MCF 10A (cell line): Measurements from ENCODE around the gene NEK10. TPM values are rescaled to one million over a fixed set of nuclear protein-coding genes. Genes with fewer than 3 reads are reported as not detected.
A peak's percentile ranks its signal among the peaks of the same experiment; 100 is the strongest.

Experiments
- BruUV-seq: library from RNA; stranded (reverse); fragments of 400-500 nt; replicated peaks from 2 replicates; lab custom pipeline; 2021; lab: Mats Ljungman, UMichigan
- CTCF ChIA-PET: fragments of 300-600 bp; sonication (Branson Sonifier 250); formaldehyde crosslinking; extraction: SDS; loops from one replicate; lab custom pipeline; 2021; ENCODE audit warnings: antibody characterized with exemption, inconsistent platforms; lab: Yijun Ruan, JAX
- POLR2A ChIA-PET: fragments of 300-600, 350-650 bp; sonication (Branson Sonifier 250); formaldehyde crosslinking; extraction: SDS; loops from one replicate; lab custom pipeline; 2020; ENCODE audit warnings: antibody characterized with exemption, inconsistent platforms; lab: Yijun Ruan, JAX
- DNase-seq: peaks from one replicate; pipeline ENCODE4 v3.0.0-alpha.2; 2018; ENCODE audit not compliant: unreplicated experiment
- H3K27ac Mint-ChIP-seq: one replicate; pipeline ENCODE4 v1.8.0; 2022; ENCODE audit warnings: mild to moderate bottlenecking, low read depth, mixed read lengths; ENCODE audit not compliant: unreplicated experiment
- H3K27me3 Mint-ChIP-seq: one replicate; pipeline ENCODE4 v1.8.0; 2022; ENCODE audit warnings: mixed read lengths; ENCODE audit not compliant: insufficient read depth, unreplicated experiment
- H3K36me3 Mint-ChIP-seq: one replicate; pipeline ENCODE4 v1.8.0; 2022; ENCODE audit warnings: mild to moderate bottlenecking, moderate library complexity, mixed read lengths; ENCODE audit not compliant: insufficient read depth, unreplicated experiment
- H3K4me1 Mint-ChIP-seq: one replicate; pipeline ENCODE4 v1.8.0; 2022; ENCODE audit warnings: mixed read lengths; ENCODE audit not compliant: insufficient read depth, unreplicated experiment
- H3K4me3 Mint-ChIP-seq: one replicate; pipeline ENCODE4 v1.8.0; 2022; ENCODE audit warnings: mild to moderate bottlenecking, moderate library complexity, mixed read lengths; ENCODE audit not compliant: unreplicated experiment
- H3K9me3 Mint-ChIP-seq: one replicate; pipeline ENCODE4 v1.8.0; 2022; ENCODE audit warnings: mixed read lengths; ENCODE audit not compliant: unreplicated experiment
- CTCF ChIP-seq: fragments of 200-600 bp; IDR thresholded peaks from one replicate; pipeline ENCODE4 v1.8.0; 2022; ENCODE audit warnings: antibody characterized with exemption, mild to moderate bottlenecking; ENCODE audit not compliant: unreplicated experiment
- intact Hi-C: fragments of 100-400 bp; cut with micrococcal nuclease; formaldehyde crosslinking; loops from 2 replicates; pipeline ENCODE4 v1.14.1; 2022
- total RNA-seq: library from RNA; stranded (reverse); gene quantifications from 2 replicates; pipeline ENCODE4 v1.2.3, GENCODE V29; 2022

Gene NEK10
- total RNA-seq, 1 experiment from 2014 or later = 0.44 TPM

- Mint-ChIP-seq H3K36me3 (no peaks in the 10 kb centered on the region), H3K4me3 (no peak overlapping the region), H3K27me3 (no peaks in the 10 kb centered on the region), H3K27ac (no peak overlapping the region), H3K4me1 (peaks cover 9% of the 10 kb centered on the region), H3K9me3 (no peaks in the 10 kb centered on the region)
- no TSS peak for BruUV-seq
- intact Hi-C loops = loop anchor here (5.0 kb wide), 1 partner anchor 1052 kb away; no protein-coding TSS in a partner anchor
- ChIA-PET CTCF (interaction anchor here (0.5 to 0.8 kb wide), 2 partner anchors 17 to 68 kb away, joined by 3 to 4 read pairs; no protein-coding TSS in a partner anchor), POLR2A (interaction anchor here (0.6 kb wide), 1 partner anchor 1401 kb away, joined by 6 read pairs; no protein-coding TSS in a partner anchor)
- no peak for TF ChIP-seq CTCF
- peak; percentile 38 for DNase-seq
These were observed 254.5 kb downstream of the NEK10 start for GRCh38 chr3:27114684-27115083.

- CTCF ChIA-PET = no interaction called here
- Mint-ChIP-seq H3K27me3 (no peaks in the 10 kb centered on the region), H3K9me3 (no peaks in the 10 kb centered on the region), H3K27ac (no peak overlapping the region), H3K36me3 (no peaks in the 10 kb centered on the region), H3K4me1 (peaks cover 9% of the 10 kb centered on the region), H3K4me3 (no peak overlapping the region)
- no peak for DNase-seq
- POLR2A ChIA-PET = interaction anchor here (0.9 kb wide), 1 partner anchor 9 kb away, joined by 3 read pairs; no protein-coding TSS in a partner anchor
- no peak for TF ChIP-seq CTCF
- intact Hi-C loops = no loop called here
- BruUV-seq = no TSS peak
These were observed 255.1 kb downstream of the NEK10 start for GRCh38 chr3:27114129-27114528.

GRCh38 chr3:27110020-27110419 lies 259.2 kb downstream of the NEK10 start:
- H3K4me3 Mint-ChIP-seq = no peak overlapping the region
- no peak for DNase-seq
- no peaks in the 10 kb centered on the region for H3K36me3 Mint-ChIP-seq
- H3K4me1 Mint-ChIP-seq = peaks cover 9% of the 10 kb centered on the region
- BruUV-seq = no TSS peak
- H3K27me3 Mint-ChIP-seq = no peaks in the 10 kb centered on the region
- intact Hi-C loops = no loop called here
- POLR2A ChIA-PET = no interaction called here
- H3K27ac Mint-ChIP-seq = no peak overlapping the region
- CTCF ChIA-PET = interaction anchor here (0.6 to 1.1 kb wide), 2 partner anchors 25 to 366 kb away, joined by 3 read pairs; no protein-coding TSS in a partner anchor
- H3K9me3 Mint-ChIP-seq = no peaks in the 10 kb centered on the region
- TF ChIP-seq CTCF = no peak

GRCh38 chr3:27108322-27108721 lies 260.9 kb downstream of the NEK10 start:
- POLR2A ChIA-PET = no interaction called here
- intact Hi-C loops = no loop called here
- DNase-seq = no peak
- Mint-ChIP-seq H3K9me3 (no peaks in the 10 kb centered on the region), H3K36me3 (no peaks in the 10 kb centered on the region), H3K27me3 (no peaks in the 10 kb centered on the region), H3K4me1 (no peaks in the 10 kb centered on the region), H3K27ac (no peak overlapping the region), H3K4me3 (no peak overlapping the region)
- CTCF ChIA-PET = no interaction called here
- TF ChIP-seq CTCF = no peak
- BruUV-seq = no TSS peak
